Tibial artery (tissue), 4 donors: Measurements from ENCODE around the gene CHTF18.

Source experiments
- DNase-seq, 2 donors: peaks; one replicate each; pipeline ENCODE4 v3.0.0-alpha.2; 2019
- H3K27ac ChIP-seq, 2 donors: fragments of 200-600 bp; sonication (generic) in 1 of 2; 1 replicate in 1 of 2; 2 replicates in 1 of 2; pipeline ENCODE4 v1.5.1; 2018 to 2019; ENCODE audit warnings: mild to moderate bottlenecking in 1 of 2
- H3K27me3 ChIP-seq, 2 donors: fragments of 200-600 bp; sonication (generic) in 1 of 2; one replicate each; pipeline versions ENCODE4 v1.5.1 to v1.6.0; 2016 to 2019
- H3K36me3 ChIP-seq, 3 donors: fragments of 200-600 bp; sonication (generic) in 2 of 3; one replicate each; pipeline ENCODE4 v1.5.1; 2016 to 2019; ENCODE audit warnings: mild to moderate bottlenecking in 2 of 3
- H3K4me1 ChIP-seq, 4 donors: fragments of 200-600 bp; sonication (generic) in 2 of 4; 1 replicate in 3 of 4; 2 replicates in 1 of 4; pipeline ENCODE4 v1.5.1; 2016 to 2019
- H3K4me3 ChIP-seq, 2 donors: fragments of 200-600 bp; sonication (generic) in 1 of 2; 1 replicate in 1 of 2; 2 replicates in 1 of 2; pipeline ENCODE4 v1.5.1; 2018 to 2019; ENCODE audit warnings: mild to moderate bottlenecking in 2 of 2
- H3K9me3 ChIP-seq, 3 donors: fragments of 200-600 bp; sonication (generic) in 1 of 3; one replicate each; pipeline ENCODE4 v1.5.1; 2016 to 2019
- intact Hi-C: fragments of 100-400 bp; cut with DNase I; formaldehyde crosslinking; loops from one replicate; pipeline ENCODE4 v1.15.0; 2023; ENCODE audit warnings: low total_unique reads
- TF ChIP-seq, protein P1 (sequence below), 2 experiments: fragments of 200-600 bp in 1 of 2; fragments of 450-650 bp in 1 of 2; IDR thresholded peaks; one replicate each; pipeline ENCODE4 v1.5.1; 2017 to 2019; ENCODE audit warnings: antibody characterized with exemption in 2 of 2, mild to moderate bottlenecking in 1 of 2, moderate library complexity in 1 of 2

The CHTF18 gene

DNA sequence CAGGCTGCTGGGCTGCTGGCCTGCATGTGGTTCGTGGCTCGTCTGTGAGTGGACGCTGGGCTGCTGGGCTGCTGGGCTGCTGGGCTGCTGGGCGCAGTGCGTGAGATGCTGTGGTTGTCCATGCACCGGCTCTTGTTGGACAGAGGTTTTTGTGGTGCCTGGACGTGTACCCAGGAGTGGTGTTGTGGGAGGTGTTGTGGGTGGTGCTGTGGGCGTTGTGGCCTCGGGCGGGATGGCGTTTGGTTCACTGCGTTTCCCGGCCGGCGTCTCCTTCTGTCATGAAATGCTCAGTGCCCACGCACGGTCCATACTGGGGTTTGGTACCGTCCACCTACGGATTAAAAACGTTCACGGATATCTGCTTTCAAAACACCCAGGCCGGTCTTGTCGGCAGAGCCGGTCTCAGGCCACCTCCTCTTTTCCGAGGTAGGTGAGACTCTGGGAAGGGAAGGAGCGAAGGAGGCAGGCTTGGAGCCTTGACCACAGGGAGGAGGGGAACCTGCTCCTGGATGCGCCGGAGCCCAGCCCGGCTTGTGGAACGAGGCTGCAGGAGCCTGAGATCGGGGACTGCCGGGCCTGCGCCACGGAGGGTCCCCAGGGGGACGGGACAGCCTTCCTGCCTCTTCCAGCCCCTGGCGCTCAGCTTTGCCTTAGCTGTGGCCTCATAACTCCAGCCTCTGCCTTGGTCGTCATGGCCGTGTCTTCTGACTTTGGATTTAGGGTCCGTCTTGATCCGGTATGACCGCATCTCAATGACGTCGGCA, 41.9 kb downstream of the CHTF18 start:
- DNase-seq, result no peak
- Histone ChIP-seq H3K27me3 (peaks cover 0 to 57% of the 10 kb centered on the region in 2 donors), H3K9me3 (peaks cover 0 to 18% (median 13%) of the 10 kb centered on the region in 3 donors), H3K36me3 (no peaks in the 10 kb centered on the region), H3K4me3 (no peak overlapping the region), H3K27ac (no peak overlapping the region), H3K4me1 (peaks cover 0 to 8% (median 4%) of the 10 kb centered on the region in 4 donors)
- intact Hi-C loops, result no loop called here
- TF ChIP-seq, protein P1, sequence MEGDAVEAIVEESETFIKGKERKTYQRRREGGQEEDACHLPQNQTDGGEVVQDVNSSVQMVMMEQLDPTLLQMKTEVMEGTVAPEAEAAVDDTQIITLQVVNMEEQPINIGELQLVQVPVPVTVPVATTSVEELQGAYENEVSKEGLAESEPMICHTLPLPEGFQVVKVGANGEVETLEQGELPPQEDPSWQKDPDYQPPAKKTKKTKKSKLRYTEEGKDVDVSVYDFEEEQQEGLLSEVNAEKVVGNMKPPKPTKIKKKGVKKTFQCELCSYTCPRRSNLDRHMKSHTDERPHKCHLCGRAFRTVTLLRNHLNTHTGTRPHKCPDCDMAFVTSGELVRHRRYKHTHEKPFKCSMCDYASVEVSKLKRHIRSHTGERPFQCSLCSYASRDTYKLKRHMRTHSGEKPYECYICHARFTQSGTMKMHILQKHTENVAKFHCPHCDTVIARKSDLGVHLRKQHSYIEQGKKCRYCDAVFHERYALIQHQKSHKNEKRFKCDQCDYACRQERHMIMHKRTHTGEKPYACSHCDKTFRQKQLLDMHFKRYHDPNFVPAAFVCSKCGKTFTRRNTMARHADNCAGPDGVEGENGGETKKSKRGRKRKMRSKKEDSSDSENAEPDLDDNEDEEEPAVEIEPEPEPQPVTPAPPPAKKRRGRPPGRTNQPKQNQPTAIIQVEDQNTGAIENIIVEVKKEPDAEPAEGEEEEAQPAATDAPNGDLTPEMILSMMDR (IDR thresholded peaks at IDR 0.05), result no peak

DNA sequence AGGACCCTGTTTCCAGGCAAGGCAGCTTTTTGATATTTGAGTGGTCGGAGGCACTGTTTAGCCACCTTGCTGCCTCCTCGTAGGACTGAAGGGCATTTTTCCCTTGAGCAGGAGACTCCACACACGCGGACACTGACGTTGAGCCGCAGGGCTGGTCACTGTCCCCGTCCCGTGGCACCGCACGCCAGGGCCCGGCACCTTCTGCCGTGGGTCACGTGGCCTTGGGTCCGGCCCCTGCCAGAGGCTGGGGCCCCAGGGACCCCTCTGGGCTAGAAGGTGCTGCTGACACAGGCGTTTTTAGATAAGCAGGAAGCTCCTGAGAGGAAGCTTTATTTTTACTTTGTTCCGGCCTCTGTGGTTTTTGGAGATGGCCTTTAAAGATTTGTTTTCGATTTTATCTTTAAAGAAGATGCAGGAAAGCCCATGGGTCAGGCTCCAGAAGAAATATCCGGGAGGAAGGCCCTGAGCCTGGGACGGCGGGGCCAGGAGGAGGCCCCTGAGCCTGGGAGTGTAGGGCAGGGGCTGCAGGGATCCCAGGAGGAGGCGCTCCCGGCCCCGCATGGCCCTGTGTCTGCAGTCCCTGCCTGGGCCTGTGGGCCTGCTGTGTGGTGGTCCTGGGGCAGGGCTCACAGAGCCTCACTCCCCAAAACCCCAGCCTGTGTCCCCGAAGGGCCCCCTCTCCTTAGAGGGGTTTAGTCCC, 42.6 kb downstream of the CHTF18 start:
- TF ChIP-seq, protein P1 (IDR thresholded peaks at IDR 0.05), result no peak
- Histone ChIP-seq H3K27ac (no peak overlapping the region), H3K4me1 (peaks cover 0 to under 1% (median 0%) of the 10 kb centered on the region in 4 donors), H3K27me3 (peaks cover 0 to 50% of the 10 kb centered on the region in 2 donors), H3K9me3 (peaks cover 0 to 24% (median 20%) of the 10 kb centered on the region in 3 donors), H3K36me3 (no peaks in the 10 kb centered on the region), H3K4me3 (no peak overlapping the region)
- intact Hi-C loops, result no loop called here
- DNase-seq, result no peak

DNA sequence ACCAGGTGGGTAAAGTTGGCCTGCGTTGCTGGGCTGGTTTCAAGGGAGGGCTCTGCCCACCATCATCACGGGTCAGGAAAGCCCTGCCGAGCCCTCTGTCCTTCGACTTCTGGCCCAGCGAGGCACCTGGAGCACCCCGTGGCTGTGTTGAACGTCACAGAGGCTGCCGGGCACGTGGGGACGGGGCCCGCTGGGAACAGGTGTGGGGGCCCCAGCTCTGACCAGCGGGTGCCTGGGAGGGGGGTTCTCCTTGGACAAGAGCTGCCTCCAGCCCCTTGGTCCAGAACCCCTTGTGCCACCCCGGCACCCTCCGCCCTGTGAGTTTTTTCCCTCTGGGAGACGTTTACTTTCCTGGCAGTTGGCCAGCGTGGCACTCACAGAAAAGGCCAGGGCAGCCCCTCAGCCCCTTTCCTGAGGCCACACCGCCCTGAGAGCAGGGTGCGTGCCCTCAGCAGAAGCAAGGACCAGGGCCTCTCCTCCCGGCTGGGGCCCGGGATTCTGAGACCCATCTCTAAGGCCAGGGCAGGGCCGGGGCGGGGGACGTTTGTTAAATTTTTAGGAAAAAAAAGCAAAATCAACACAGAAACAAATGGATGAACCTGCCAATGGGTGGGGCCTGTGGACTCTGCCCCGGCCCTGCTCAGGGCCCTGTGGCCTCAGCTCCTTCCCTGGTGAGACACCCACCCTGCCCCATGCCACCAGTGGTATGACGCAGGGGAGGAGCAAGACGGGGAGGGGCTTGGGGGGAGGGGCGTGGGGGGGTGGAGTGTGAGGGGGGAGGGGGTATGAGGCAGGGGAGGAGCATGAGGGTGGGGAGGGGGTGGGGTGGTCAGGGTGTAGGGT, 43.4 kb downstream of the CHTF18 start:
- intact Hi-C loops, result no loop called here
- Histone ChIP-seq H3K36me3 (no peaks in the 10 kb centered on the region), H3K4me3 (no peak overlapping the region), H3K9me3 (peaks cover 0 to 32% (median 25%) of the 10 kb centered on the region in 3 donors), H3K27me3 (peaks cover 0 to 46% of the 10 kb centered on the region in 2 donors), H3K27ac (no peak overlapping the region), H3K4me1 (no peaks in the 10 kb centered on the region)
- TF ChIP-seq, protein P1 (IDR thresholded peaks at IDR 0.05), result no peak
- DNase-seq, result no peak

DNA sequence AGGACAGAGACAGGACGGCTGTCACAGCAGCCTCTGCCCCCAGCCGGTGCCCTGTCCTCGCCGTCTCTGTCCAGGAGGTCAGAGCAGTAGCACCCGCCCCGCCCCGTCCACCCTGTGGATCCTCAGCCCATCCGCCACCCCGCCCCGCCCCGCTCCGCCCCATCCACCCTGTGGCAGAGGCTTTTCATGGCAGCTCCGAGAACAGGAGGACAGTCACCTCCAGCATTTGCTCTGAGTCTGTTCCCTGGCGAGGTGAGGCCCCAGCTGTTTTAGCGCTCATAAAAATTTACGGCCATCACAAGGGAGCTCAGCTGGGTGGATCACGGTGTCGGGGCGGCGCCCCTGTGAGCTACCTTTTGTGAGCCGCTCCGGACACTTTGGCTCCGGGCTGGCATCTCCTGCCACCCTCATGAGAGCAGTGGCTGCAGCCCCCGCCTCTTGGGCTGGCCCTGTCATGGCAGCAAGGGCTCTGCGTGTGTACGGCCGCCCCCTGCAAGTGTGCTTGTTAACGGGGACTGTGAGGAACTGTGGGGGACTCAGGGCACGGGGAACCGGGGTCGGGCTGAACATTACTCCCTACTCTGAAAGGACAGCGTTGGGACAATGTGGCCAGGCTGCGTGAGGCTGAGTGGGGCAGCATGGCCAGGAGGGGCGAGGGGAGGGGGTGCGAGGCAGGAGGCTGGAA, 44.4 kb downstream of the CHTF18 start:
- DNase-seq, result no peak
- no peak overlapping the region for H3K4me3 ChIP-seq

More for the DNA sequence above, 44.4 kb downstream of the CHTF18 start:
- intact Hi-C loops, result no loop called here
- TF ChIP-seq, protein P1 (IDR thresholded peaks at IDR 0.05), result no peak
- peaks cover 0 to 37% of the 10 kb centered on the region in 2 donors for H3K27me3 ChIP-seq
- H3K9me3 ChIP-seq, result peaks cover 0 to 34% (median 29%) of the 10 kb centered on the region in 3 donors
- H3K36me3 ChIP-seq, result no peaks in the 10 kb centered on the region
- H3K27ac ChIP-seq, result no peak overlapping the region
- H3K4me1 ChIP-seq, result no peaks in the 10 kb centered on the region
